ENCODE data around the gene ARL5B.

The ARL5B gene

DNA sequence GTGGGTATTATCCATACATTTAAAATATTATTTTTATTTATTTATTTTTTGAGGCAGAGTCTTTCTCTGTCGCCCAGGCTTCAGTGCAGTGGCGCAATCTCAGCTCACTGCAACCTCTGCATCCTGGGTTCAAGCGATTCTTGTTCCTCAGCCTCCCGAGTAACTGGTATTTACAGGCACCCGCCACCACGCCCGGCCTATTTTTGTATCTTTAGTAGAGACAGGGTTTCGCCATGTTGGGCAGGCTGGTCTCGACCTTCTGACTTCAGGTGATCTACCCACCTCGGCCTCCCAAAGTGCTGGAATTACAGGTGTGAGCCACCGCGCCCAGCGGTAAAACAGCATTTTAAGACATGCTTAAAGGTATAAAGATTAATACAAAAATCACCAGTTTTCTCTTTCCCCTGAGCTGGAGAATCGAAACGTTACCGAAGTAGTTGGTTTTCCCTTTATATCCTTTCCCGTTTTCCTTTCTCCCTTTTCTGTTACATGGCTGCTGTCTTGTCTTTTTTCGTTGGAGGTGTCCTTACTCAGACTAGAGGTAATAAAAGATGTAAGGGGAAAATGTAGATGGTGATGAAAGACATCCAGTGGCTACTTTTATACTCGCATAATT is 1.7 kb downstream of the ARL5B start:
- TF ChIP-seq, protein P1, sequence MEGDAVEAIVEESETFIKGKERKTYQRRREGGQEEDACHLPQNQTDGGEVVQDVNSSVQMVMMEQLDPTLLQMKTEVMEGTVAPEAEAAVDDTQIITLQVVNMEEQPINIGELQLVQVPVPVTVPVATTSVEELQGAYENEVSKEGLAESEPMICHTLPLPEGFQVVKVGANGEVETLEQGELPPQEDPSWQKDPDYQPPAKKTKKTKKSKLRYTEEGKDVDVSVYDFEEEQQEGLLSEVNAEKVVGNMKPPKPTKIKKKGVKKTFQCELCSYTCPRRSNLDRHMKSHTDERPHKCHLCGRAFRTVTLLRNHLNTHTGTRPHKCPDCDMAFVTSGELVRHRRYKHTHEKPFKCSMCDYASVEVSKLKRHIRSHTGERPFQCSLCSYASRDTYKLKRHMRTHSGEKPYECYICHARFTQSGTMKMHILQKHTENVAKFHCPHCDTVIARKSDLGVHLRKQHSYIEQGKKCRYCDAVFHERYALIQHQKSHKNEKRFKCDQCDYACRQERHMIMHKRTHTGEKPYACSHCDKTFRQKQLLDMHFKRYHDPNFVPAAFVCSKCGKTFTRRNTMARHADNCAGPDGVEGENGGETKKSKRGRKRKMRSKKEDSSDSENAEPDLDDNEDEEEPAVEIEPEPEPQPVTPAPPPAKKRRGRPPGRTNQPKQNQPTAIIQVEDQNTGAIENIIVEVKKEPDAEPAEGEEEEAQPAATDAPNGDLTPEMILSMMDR (conservative IDR thresholded peaks at IDR 0.05; ENCODE audit: low read depth, low read length): no peak
- H3K4me3 ChIP-seq (ENCODE audit: low read length): peak overlapping the region; percentile 80
- DNase-seq (ENCODE audit: low read depth): no peak

DNA sequence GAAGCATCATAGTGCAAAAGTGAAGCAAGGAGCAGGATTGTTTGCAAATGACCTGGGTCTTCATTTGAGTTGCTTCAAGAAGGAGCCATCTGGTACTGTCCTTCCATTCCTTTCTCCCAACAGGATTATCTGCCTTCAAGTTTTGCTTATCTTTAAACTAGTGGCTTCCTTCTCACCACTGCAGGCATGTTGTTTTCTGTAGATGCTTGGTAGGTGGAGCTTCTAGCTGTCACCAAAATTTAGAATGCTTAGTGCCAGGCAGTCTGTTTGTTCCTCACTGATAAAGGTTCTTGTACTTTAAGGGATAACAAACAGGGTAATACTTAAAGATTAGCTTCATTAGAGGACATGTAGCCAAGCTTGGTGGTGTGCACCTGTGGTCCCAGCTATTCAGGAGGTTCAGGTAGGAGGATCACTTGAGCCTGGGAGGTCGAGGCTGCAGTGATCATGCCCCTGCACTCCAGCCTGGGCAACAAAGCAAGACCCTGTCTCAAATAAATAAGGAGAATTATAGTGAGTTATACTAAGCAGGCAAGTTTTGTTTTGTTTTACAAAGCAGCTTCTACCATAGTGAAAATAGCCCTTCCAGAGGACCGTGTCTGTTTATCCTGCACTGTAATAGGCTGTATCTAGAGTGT is 5.7 kb downstream of the ARL5B start:
- TF ChIP-seq, protein P1 (conservative IDR thresholded peaks at IDR 0.05; ENCODE audit: low read depth, low read length): no peak
- no peak overlapping the region for H3K4me3 ChIP-seq (ENCODE audit: low read length)
- DNase-seq (ENCODE audit: low read depth): no peak

DNA sequence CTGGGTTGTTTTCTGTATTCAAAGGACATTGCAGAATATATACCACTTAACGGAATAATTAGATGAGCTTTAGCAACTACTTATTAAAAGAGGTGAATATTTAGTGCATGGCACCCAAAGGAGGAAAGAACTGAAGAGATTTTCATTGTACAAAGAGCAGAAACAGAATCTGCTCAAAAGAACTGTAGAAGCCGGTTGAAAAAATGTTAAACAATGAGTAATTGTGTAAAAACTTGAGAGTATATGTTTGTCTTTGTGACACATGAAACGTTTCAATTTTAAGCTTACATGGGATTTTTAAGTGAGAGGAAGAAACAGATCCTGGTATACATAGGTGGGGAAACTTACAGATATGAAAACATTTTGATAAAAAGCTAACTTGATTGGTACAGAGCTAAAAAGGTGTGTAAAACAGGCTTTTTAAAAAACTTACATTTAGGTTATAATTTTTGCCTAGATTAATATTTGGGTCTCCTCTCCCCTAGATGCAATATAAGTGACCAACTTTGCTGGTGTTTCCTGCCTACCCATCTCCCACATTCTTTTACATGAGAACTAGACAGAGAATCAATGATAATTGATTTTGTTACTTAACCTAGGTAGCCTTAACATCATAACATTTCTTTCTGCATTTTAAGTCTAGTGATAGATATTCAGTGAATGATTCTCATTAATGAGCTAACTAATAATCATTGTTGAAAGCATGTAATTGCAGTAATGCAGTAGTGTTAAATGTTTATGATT is 6.8 kb downstream of the ARL5B start:
- DNase-seq (ENCODE audit: low read depth): no peak
- TF ChIP-seq, protein P1 (conservative IDR thresholded peaks at IDR 0.05; ENCODE audit: low read depth, low read length): no peak
- H3K4me3 ChIP-seq (ENCODE audit: low read length): no peak overlapping the region

DNA sequence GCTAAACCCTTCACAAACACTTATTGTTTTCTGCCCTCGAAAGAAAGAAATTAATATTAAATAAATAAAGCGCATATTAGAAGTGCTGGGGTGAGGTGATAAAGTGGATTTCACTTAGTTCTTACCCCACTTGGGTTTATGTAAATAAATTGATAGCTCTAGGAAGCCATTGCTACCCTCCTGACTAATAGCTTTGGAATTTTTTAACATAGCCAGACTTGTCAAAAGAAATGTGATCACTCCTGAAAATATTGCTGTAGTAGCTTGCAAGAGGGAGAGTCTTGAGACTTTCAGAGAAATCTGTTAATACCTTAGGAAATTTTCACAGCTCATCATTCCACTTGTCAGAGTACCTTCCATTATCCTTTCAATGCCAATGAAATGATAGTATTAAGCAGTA is 7.6 kb downstream of the ARL5B start:
- DNase-seq (ENCODE audit: low read depth): peak; percentile 65
- TF ChIP-seq, protein P1 (conservative IDR thresholded peaks at IDR 0.05; ENCODE audit: low read depth, low read length): no peak
- no peak overlapping the region for H3K4me3 ChIP-seq (ENCODE audit: low read length)

DNA sequence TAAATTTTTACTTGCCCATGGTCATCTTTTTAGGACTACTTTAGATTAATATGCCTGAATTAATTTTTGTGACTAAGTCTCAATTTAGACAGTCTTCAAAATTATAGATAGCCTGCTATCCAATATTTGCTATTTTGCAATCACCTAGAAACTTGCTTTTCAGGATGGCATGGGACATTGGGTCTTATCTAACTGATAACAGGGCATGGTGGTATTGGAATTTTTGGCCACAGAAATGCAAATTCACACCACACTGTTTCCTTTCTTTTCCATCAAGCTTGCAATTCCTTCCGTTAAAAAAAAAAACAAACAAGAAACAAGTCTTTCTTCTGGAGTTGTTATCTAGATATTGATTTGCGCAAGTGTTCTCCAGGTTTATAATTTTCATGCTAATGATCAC is 8.8 kb downstream of the ARL5B start:
- H3K4me3 ChIP-seq (ENCODE audit: low read length): no peak overlapping the region
- TF ChIP-seq, protein P1 (conservative IDR thresholded peaks at IDR 0.05; ENCODE audit: low read depth, low read length): no peak
- DNase-seq (ENCODE audit: low read depth): no peak

DNA sequence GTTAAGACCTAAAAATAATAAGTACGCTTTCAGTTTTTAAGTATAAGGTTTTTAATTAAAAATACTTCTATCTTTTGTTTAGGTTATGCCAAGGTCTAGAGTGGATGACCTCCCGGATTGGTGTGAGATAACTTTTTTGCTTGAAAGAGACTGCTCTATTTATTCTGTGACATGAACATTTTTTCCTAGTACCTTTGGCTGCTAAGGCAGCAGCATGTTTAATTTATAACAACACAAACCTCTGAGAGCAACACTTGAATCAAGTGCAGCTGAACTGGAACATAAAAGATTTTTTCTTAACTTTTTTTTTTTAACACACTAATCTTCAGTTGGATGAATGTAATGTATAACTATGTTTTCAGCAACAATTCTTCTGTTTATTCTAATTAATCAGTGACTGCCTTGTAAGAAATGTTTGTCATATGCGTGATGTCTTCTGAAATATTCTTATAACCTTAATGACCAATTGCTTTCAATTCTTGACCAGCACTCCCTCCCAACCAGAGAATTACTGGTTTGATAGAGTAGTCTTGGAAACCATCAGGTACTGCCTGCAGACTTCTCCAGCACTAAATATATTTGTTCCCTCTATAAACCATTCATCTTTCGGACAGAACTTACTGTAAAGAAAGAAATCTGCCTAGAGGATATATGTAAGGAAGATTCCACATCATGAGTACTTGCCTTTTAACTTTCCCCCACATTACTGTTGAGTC is 16.0 kb downstream of the ARL5B start:
- TF ChIP-seq, protein P1 (conservative IDR thresholded peaks at IDR 0.05; ENCODE audit: low read depth, low read length): no peak
- H3K4me3 ChIP-seq (ENCODE audit: low read length): no peak overlapping the region
- DNase-seq (ENCODE audit: low read depth): no peak
